Natural killer cell treated with Interleukin-12 subunit alpha and Interleukin-12 subunit beta and Interleukin-15 and Interleukin-18, amount 100 ng/mL, for 72 hours (primary cell): Measurements from ENCODE around the gene PLS1. TPM values are rescaled to one million over a fixed set of nuclear protein-coding genes. Genes with fewer than 3 reads are reported as not detected.
"Not testable (repeated sequence)": the region's sequence is repeated elsewhere in the genome, so short reads cannot be mapped to it uniquely, and the experiment has no call there.

ENCODE experiments used
- ATAC-seq, 2 donors: fragments of 150-1000 bp; cut with Tn5 transposase in 1 of 2; sonication (Bioruptor Pico), chemical (Tn5 transposase) in 1 of 2; 2 replicates each; pipeline ENCODE4 v1.10.0; 2021
- DNase-seq: peaks from one replicate; pipeline ENCODE4 v3.0.0; 2022; ENCODE audit warnings: low spot score
- H3K27ac Mint-ChIP-seq, 2 donors: 1 replicate in 1 of 2; 2 replicates in 1 of 2; pipeline ENCODE4 v1.8.0; 2022; ENCODE audit warnings: mixed read lengths in 2 of 2, mild to moderate bottlenecking in 1 of 2, moderate library complexity in 1 of 2
- H3K27me3 Mint-ChIP-seq, 2 donors: 1 replicate in 1 of 2; 2 replicates in 1 of 2; pipeline ENCODE4 v1.8.0; 2022; ENCODE audit warnings: mixed read lengths in 2 of 2
- H3K36me3 Mint-ChIP-seq: one replicate; pipeline ENCODE4 v1.8.0; 2022; ENCODE audit warnings: mixed read lengths
- H3K4me1 Mint-ChIP-seq, 2 donors: 1 replicate in 1 of 2; 2 replicates in 1 of 2; pipeline ENCODE4 v1.8.0; 2022; ENCODE audit warnings: low read depth in 2 of 2, mixed read lengths in 2 of 2, mild to moderate bottlenecking in 1 of 2
- H3K4me3 Mint-ChIP-seq: one replicate; pipeline ENCODE4 v1.8.0; 2022; ENCODE audit warnings: mixed read lengths
- H3K9me3 Mint-ChIP-seq: 2 replicates; pipeline ENCODE4 v1.8.0; 2022; ENCODE audit warnings: mixed read lengths
- total RNA-seq, 2 donors: library from RNA; stranded (reverse); gene quantifications; one replicate each; pipeline ENCODE4 v1.2.3, GENCODE V29; 2022

PLS1 gene
- total RNA-seq, 2 donors from 2014 or later, result 4.0 to 5.5 TPM

GRCh38 chr3:142706321-142707127 is 110.3 kb downstream of the PLS1 start:
- Mint-ChIP-seq H3K4me1 (no peaks in the 10 kb centered on the region), H3K27me3 (peaks cover 0 to 12% of the 10 kb centered on the region in 2 donors), H3K27ac (no peak overlapping the region), H3K9me3 (no peaks in the 10 kb centered on the region), H3K4me3 (no peak overlapping the region), H3K36me3 (no peaks in the 10 kb centered on the region)
- no peak for DNase-seq
- ATAC-seq, result no peak

GRCh38 chr3:142709207-142709606 is 113.0 kb downstream of the PLS1 start:
- no peak overlapping the region for H3K27ac Mint-ChIP-seq
- DNase-seq (no peak), ATAC-seq (no peak)
- H3K9me3 Mint-ChIP-seq, result no peaks in the 10 kb centered on the region
- no peaks in the 10 kb centered on the region for H3K36me3 Mint-ChIP-seq
- H3K4me1 Mint-ChIP-seq, result no peaks in the 10 kb centered on the region
- peaks cover 0 to 12% of the 10 kb centered on the region in 2 donors for H3K27me3 Mint-ChIP-seq
- H3K4me3 Mint-ChIP-seq, result no peak overlapping the region

- peaks cover 16 to 28% of the 10 kb centered on the region in 2 donors for H3K27me3 Mint-ChIP-seq
- H3K4me3 Mint-ChIP-seq, result not testable (repeated sequence)
Measured at GRCh38 chr3:142714882-142715281, 118.7 kb downstream of the PLS1 start.

GRCh38 chr3:142716102-142716501 is 119.9 kb downstream of the PLS1 start:
- DNase-seq, result no peak
- Mint-ChIP-seq H3K36me3 (no peaks in the 10 kb centered on the region), H3K4me1 (no peaks in the 10 kb centered on the region), H3K4me3 (no peak overlapping the region), H3K9me3 (no peaks in the 10 kb centered on the region), H3K27me3 (peaks cover 21 to 37% of the 10 kb centered on the region in 2 donors), H3K27ac (no peak overlapping the region)
- ATAC-seq, result no peak

More at GRCh38 chr3:142714882-142715281, 118.7 kb downstream of the PLS1 start:
- not testable (repeated sequence) for DNase-seq, H3K9me3 Mint-ChIP-seq, ATAC-seq, H3K36me3 Mint-ChIP-seq, H3K4me1 Mint-ChIP-seq, H3K27ac Mint-ChIP-seq

- peaks cover 2% of the 10 kb centered on the region for H3K9me3 Mint-ChIP-seq
- ATAC-seq (no peak), DNase-seq (no peak)
- peak overlapping the region; percentile 55 for H3K4me3 Mint-ChIP-seq
- H3K4me1 Mint-ChIP-seq, result no peaks in the 10 kb centered on the region
- H3K27me3 Mint-ChIP-seq, result peaks cover 43 to 55% of the 10 kb centered on the region in 2 donors
- H3K36me3 Mint-ChIP-seq, result peaks cover 5% of the 10 kb centered on the region
- no peak overlapping the region for H3K27ac Mint-ChIP-seq
Measured at GRCh38 chr3:142723665-142723967, 127.4 kb downstream of the PLS1 start.

GRCh38 chr3:142723968-142724681 is 127.9 kb downstream of the PLS1 start, which contains the start of gene TRPC1:
Gene TRPC1, plus strand, starts transcription at chr3:142724034. Its CDS starts 526 bp downstream, at chr3:142724560.
- H3K4me1 Mint-ChIP-seq, result no peaks in the 10 kb centered on the region
- DNase-seq (peak; percentile 81), ATAC-seq (peak; percentile 97 to 98)
- H3K36me3 Mint-ChIP-seq, result peaks cover 5% of the 10 kb centered on the region
- peaks cover 43 to 50% of the 10 kb centered on the region in 2 donors for H3K27me3 Mint-ChIP-seq
- H3K9me3 Mint-ChIP-seq, result peaks cover 2% of the 10 kb centered on the region
- H3K4me3 Mint-ChIP-seq, result peak within 1 kb of the TSS; percentile 84
- no peak within 1 kb of the TSS for H3K27ac Mint-ChIP-seq

- peaks cover 42 to 43% of the 10 kb centered on the region in 2 donors for H3K27me3 Mint-ChIP-seq
- H3K9me3 Mint-ChIP-seq, result peaks cover 2% of the 10 kb centered on the region
- no peaks in the 10 kb centered on the region for H3K4me1 Mint-ChIP-seq
- H3K4me3 Mint-ChIP-seq, result peak overlapping the region; percentile 84
- DNase-seq, result no peak
- H3K36me3 Mint-ChIP-seq, result peaks cover 5% of the 10 kb centered on the region
- H3K27ac Mint-ChIP-seq, result no peak overlapping the region
- peak; percentile 2 to 11 for ATAC-seq
Measured at GRCh38 chr3:142724682-142725356, 128.6 kb downstream of the PLS1 start.

GRCh38 chr3:142725357-142725739 is 129.2 kb downstream of the PLS1 start:
- Mint-ChIP-seq H3K27me3 (peaks cover 38 to 39% of the 10 kb centered on the region in 2 donors), H3K36me3 (peaks cover 5% of the 10 kb centered on the region), H3K9me3 (peaks cover 2% of the 10 kb centered on the region), H3K4me3 (peak overlapping the region; percentile 84), H3K27ac (no peak overlapping the region), H3K4me1 (no peaks in the 10 kb centered on the region)
- ATAC-seq (no peak), DNase-seq (no peak)

- peaks cover 33 to 37% of the 10 kb centered on the region in 2 donors for H3K27me3 Mint-ChIP-seq
- H3K27ac Mint-ChIP-seq, result no peak overlapping the region
- H3K4me1 Mint-ChIP-seq, result no peaks in the 10 kb centered on the region
- no peak for ATAC-seq
- no peak for DNase-seq
- H3K9me3 Mint-ChIP-seq, result peaks cover 2% of the 10 kb centered on the region
- H3K36me3 Mint-ChIP-seq, result peaks cover 5% of the 10 kb centered on the region
- no peak overlapping the region for H3K4me3 Mint-ChIP-seq
Measured at GRCh38 chr3:142726017-142726416, 129.8 kb downstream of the PLS1 start.

GRCh38 chr3:142732066-142732465 is 135.9 kb downstream of the PLS1 start:
- H3K9me3 Mint-ChIP-seq, result no peaks in the 10 kb centered on the region
- no peak for ATAC-seq
- H3K27me3 Mint-ChIP-seq, result peaks cover 11 to 16% of the 10 kb centered on the region in 2 donors
- no peak overlapping the region for H3K4me3 Mint-ChIP-seq
- no peak overlapping the region for H3K27ac Mint-ChIP-seq
- H3K36me3 Mint-ChIP-seq, result no peaks in the 10 kb centered on the region
- DNase-seq, result no peak
- no peaks in the 10 kb centered on the region for H3K4me1 Mint-ChIP-seq

GRCh38 chr3:142734834-142735233 is 138.6 kb downstream of the PLS1 start:
- H3K36me3 Mint-ChIP-seq, result no peaks in the 10 kb centered on the region
- H3K27me3 Mint-ChIP-seq, result peaks cover 5 to 12% of the 10 kb centered on the region in 2 donors
- H3K4me1 Mint-ChIP-seq, result no peaks in the 10 kb centered on the region
- no peak for DNase-seq
- H3K27ac Mint-ChIP-seq, result no peak overlapping the region
- no peak overlapping the region for H3K4me3 Mint-ChIP-seq
- no peak for ATAC-seq
- H3K9me3 Mint-ChIP-seq, result no peaks in the 10 kb centered on the region

- Mint-ChIP-seq H3K36me3 (no peaks in the 10 kb centered on the region), H3K4me3 (no peak overlapping the region), H3K27me3 (peaks cover 5 to 12% of the 10 kb centered on the region in 2 donors), H3K27ac (no peak overlapping the region), H3K4me1 (no peaks in the 10 kb centered on the region), H3K9me3 (no peaks in the 10 kb centered on the region)
- ATAC-seq, result no peak
- DNase-seq, result no peak
Measured at GRCh38 chr3:142735462-142735861, 139.3 kb downstream of the PLS1 start.

GRCh38 chr3:142738396-142738795 is 142.2 kb downstream of the PLS1 start:
- DNase-seq (no peak), ATAC-seq (no peak)
- Mint-ChIP-seq H3K4me3 (no peak overlapping the region), H3K27ac (no peak overlapping the region), H3K27me3 (peaks cover 4 to 12% of the 10 kb centered on the region in 2 donors), H3K36me3 (no peaks in the 10 kb centered on the region), H3K4me1 (no peaks in the 10 kb centered on the region), H3K9me3 (no peaks in the 10 kb centered on the region)

- H3K27me3 Mint-ChIP-seq, result peaks cover 0 to 7% of the 10 kb centered on the region in 2 donors
- H3K4me1 Mint-ChIP-seq, result no peaks in the 10 kb centered on the region
- H3K9me3 Mint-ChIP-seq, result no peaks in the 10 kb centered on the region
- no peak for DNase-seq
- no peak for ATAC-seq
- H3K4me3 Mint-ChIP-seq, result no peak overlapping the region
- H3K27ac Mint-ChIP-seq, result no peak overlapping the region
- H3K36me3 Mint-ChIP-seq, result no peaks in the 10 kb centered on the region
Measured at GRCh38 chr3:142746646-142747045, 150.5 kb downstream of the PLS1 start.
